HEK293 (cell line): ENCODE results near the gene KCNQ1.

Experiments
- CTCF ChIA-PET: fragments of 350-600 bp; formaldehyde crosslinking; extraction: SDS; loops from one replicate; lab custom pipeline; 2021; ENCODE audit warnings: antibody characterized with exemption; lab: Yijun Ruan, JAX
- POLR2A ChIA-PET: fragments of 300-600 bp; formaldehyde crosslinking; extraction: SDS; loops from one replicate; lab custom pipeline; 2020; ENCODE audit warnings: antibody characterized with exemption, inconsistent platforms; lab: Yijun Ruan, JAX
- H3K27ac ChIP-seq: fragments of 200-500 bp; sonication (Bioruptor generic); 2 replicates; pipeline ENCODE4 v1.5.1; 2014; ENCODE audit warnings: low read depth, low read length, control low read depth, inconsistent platforms; ENCODE audit errors: extremely low read depth
- H3K36me3 ChIP-seq, 2 experiments: fragments of 200-500 bp in 1 of 2; sonication (Bioruptor generic) in 1 of 2; 1 replicate in 1 of 2; 2 replicates in 1 of 2; pipeline ENCODE4 v1.5.1; 2014 to 2017; ENCODE audit warnings: inconsistent platforms in 2 of 2, low read length in 2 of 2; ENCODE audit not compliant: control insufficient read depth in 2 of 2, insufficient read depth in 1 of 2
- H3K4me1 ChIP-seq: fragments of 200-500 bp; sonication (Bioruptor generic); 2 replicates; pipeline ENCODE4 v1.5.1; 2014; ENCODE audit warnings: mild to moderate bottlenecking, low read length, inconsistent platforms; ENCODE audit not compliant: control insufficient read depth, insufficient read depth
- H3K4me3 ChIP-seq: 2 replicates; pipeline ENCODE4 v1.5.1; 2011; ENCODE audit warnings: low read depth, mild to moderate bottlenecking, control low read depth, low read length, moderate library complexity
- H3K9me3 ChIP-seq: fragments of 200-500 bp; sonication (Bioruptor generic); 2 replicates; pipeline ENCODE4 v1.5.1; 2014; ENCODE audit warnings: low read depth, low read length, inconsistent platforms; ENCODE audit not compliant: control insufficient read depth, insufficient read depth
- AEBP2 ChIP-seq: fragments of 450-650 bp; formaldehyde crosslinking; IDR thresholded peaks from 2 replicates; pipeline ENCODE4 v1.5.1; 2016; ENCODE audit warnings: missing biosample characterization, missing genetic modification characterization, borderline replicate concordance
- GLIS2 ChIP-seq: fragments of 450-650 bp; formaldehyde crosslinking; IDR thresholded peaks from 2 replicates; pipeline ENCODE4 v1.5.1; 2016; ENCODE audit warnings: missing biosample characterization, missing genetic modification characterization
- SP2 ChIP-seq: fragments of 450-650 bp; formaldehyde crosslinking; IDR thresholded peaks from 2 replicates; pipeline ENCODE4 v1.5.1; 2016; ENCODE audit warnings: missing biosample characterization, missing genetic modification characterization
- TCF7L2 ChIP-seq: IDR thresholded peaks from 2 replicates; pipeline ENCODE4 v1.6.1; 2011; ENCODE audit warnings: low read depth, mild to moderate bottlenecking, inconsistent platforms, low read length, moderate library complexity, borderline replicate concordance
- YY1 ChIP-seq: fragments of 450-650 bp; formaldehyde crosslinking; IDR thresholded peaks from 2 replicates; pipeline ENCODE4 v1.5.1; 2018; ENCODE audit warnings: missing biosample characterization, missing genetic modification characterization
- ZBTB20 ChIP-seq: fragments of 450-650 bp; formaldehyde crosslinking; IDR thresholded peaks from 2 replicates; pipeline ENCODE4 v1.5.1; 2016; ENCODE audit warnings: missing biosample characterization, missing genetic modification characterization
- ZBTB26 ChIP-seq: fragments of 450-650 bp; formaldehyde crosslinking; optimal IDR thresholded peaks from 2 replicates; pipeline ENCODE3; 2016; ENCODE audit warnings: missing biosample characterization, mild to moderate bottlenecking, missing genetic modification characterization
- ZFP69B ChIP-seq: fragments of 450-650 bp; formaldehyde crosslinking; IDR thresholded peaks from 2 replicates; pipeline ENCODE4 v1.5.1; 2016; ENCODE audit warnings: missing biosample characterization, missing genetic modification characterization
- ZNF146 ChIP-seq: fragments of 450-650 bp; formaldehyde crosslinking; IDR thresholded peaks from 2 replicates; pipeline ENCODE4 v1.5.1; 2016; ENCODE audit warnings: missing biosample characterization, missing genetic modification characterization
- ZNF214 ChIP-seq: fragments of 450-650 bp; formaldehyde crosslinking; IDR thresholded peaks from 2 replicates; pipeline ENCODE4 v1.5.1; 2017; ENCODE audit warnings: missing biosample characterization, mild to moderate bottlenecking, missing genetic modification characterization, borderline replicate concordance
- ZNF239 ChIP-seq: fragments of 450-650 bp; formaldehyde crosslinking; IDR thresholded peaks from 2 replicates; pipeline ENCODE4 v1.5.1; 2016; ENCODE audit warnings: missing biosample characterization, missing genetic modification characterization
- ZNF266 ChIP-seq: fragments of 450-650 bp; formaldehyde crosslinking; IDR thresholded peaks from 2 replicates; pipeline ENCODE4 v1.5.1; 2016; ENCODE audit warnings: missing biosample characterization, missing genetic modification characterization, low read depth
- ZNF274 ChIP-seq, 2 experiments: fragments of 200-500 bp in 1 of 2; fragments of 450-650 bp in 1 of 2; sonication (Bioruptor generic) in 1 of 2; formaldehyde crosslinking in 1 of 2; IDR thresholded peaks; 2 replicates each; pipeline versions ENCODE4 v1.5.1 to v1.6.1; 2014 to 2016; ENCODE audit warnings: borderline replicate concordance in 1 of 2, inconsistent platforms in 1 of 2, low read length in 1 of 2, missing biosample characterization in 1 of 2, missing genetic modification characterization in 1 of 2
- ZNF335 ChIP-seq: fragments of 450-650 bp; formaldehyde crosslinking; conservative IDR thresholded peaks from 2 replicates; pipeline ENCODE4 v1.5.1; 2016; ENCODE audit warnings: missing biosample characterization, missing genetic modification characterization
- ZNF416 ChIP-seq: fragments of 450-650 bp; formaldehyde crosslinking; IDR thresholded peaks from 2 replicates; pipeline ENCODE4 v1.5.1; 2016; ENCODE audit warnings: missing biosample characterization, missing genetic modification characterization
- ZNF449 ChIP-seq: fragments of 450-650 bp; formaldehyde crosslinking; IDR thresholded peaks from 2 replicates; pipeline ENCODE4 v1.5.1; 2017; ENCODE audit warnings: missing biosample characterization, mild to moderate bottlenecking, missing genetic modification characterization, moderate library complexity
- ZNF473 ChIP-seq: fragments of 450-650 bp; formaldehyde crosslinking; IDR thresholded peaks from 2 replicates; pipeline ENCODE4 v1.5.1; 2017; ENCODE audit warnings: missing biosample characterization, missing genetic modification characterization
- ZNF660 ChIP-seq: fragments of 450-650 bp; IDR thresholded peaks from 2 replicates; pipeline ENCODE4 v1.5.1; 2018; ENCODE audit warnings: missing biosample characterization, mild to moderate bottlenecking, missing genetic modification characterization
- ZNF677 ChIP-seq: fragments of 450-650 bp; IDR thresholded peaks from 2 replicates; pipeline ENCODE4 v1.5.0; 2018; ENCODE audit warnings: missing biosample characterization, mild to moderate bottlenecking, missing genetic modification characterization, moderate library complexity
- ZNF777 ChIP-seq: fragments of 450-650 bp; formaldehyde crosslinking; IDR thresholded peaks from 2 replicates; pipeline ENCODE4 v1.5.1; 2017; ENCODE audit warnings: missing biosample characterization, missing genetic modification characterization, borderline replicate concordance
- ZNF843 ChIP-seq: fragments of 450-650 bp; formaldehyde crosslinking; IDR thresholded peaks from 2 replicates; pipeline ENCODE4 v1.5.1; 2016; ENCODE audit warnings: missing biosample characterization, missing genetic modification characterization

The KCNQ1 gene

GRCh38 chr11:2483426-2483825, 38.6 kb downstream of the KCNQ1 start:
- TF ChIP-seq ZNF266 (tag by site-specific recombination) (no peak), ZNF677 (no peak), ZNF777 (no peak), ZNF473 (tag by site-specific recombination) (no peak), ZBTB20 (no peak), ZNF146 (tag by site-specific recombination) (no peak), ZNF660 (tag by site-specific recombination) (no peak)
- H3K4me3 ChIP-seq, result no peak overlapping the region
- ChIA-PET POLR2A (no interaction called here), CTCF (interaction anchor here (0.7 to 1.2 kb wide), 2 partner anchors 21 to 47 kb away, joined by 3 to 4 read pairs; no protein-coding TSS in a partner anchor)
- H3K4me1 ChIP-seq, result no peaks in the 10 kb centered on the region
- H3K27ac ChIP-seq, result no peak overlapping the region
- H3K36me3 ChIP-seq, result no peaks in the 10 kb centered on the region
- H3K9me3 ChIP-seq, result no peaks in the 10 kb centered on the region

- POLR2A ChIA-PET, result no interaction called here
- CTCF ChIA-PET, result interaction anchor here (1.2 kb wide), 1 partner anchor 46 kb away, joined by 3 read pairs; no protein-coding TSS in a partner anchor
Measured at GRCh38 chr11:2484576-2485125, 39.8 kb downstream of the KCNQ1 start.

More at GRCh38 chr11:2484576-2485125, 39.8 kb downstream of the KCNQ1 start:
- Histone ChIP-seq H3K27ac (no peak overlapping the region), H3K36me3 (no peaks in the 10 kb centered on the region), H3K9me3 (no peaks in the 10 kb centered on the region), H3K4me1 (no peaks in the 10 kb centered on the region), H3K4me3 (no peak overlapping the region)
- no peak for TF ChIP-seq SP2 (tag by site-specific recombination)
- no peak for TF ChIP-seq AEBP2 (tag by site-specific recombination)
- no peak for TF ChIP-seq ZNF843 (tag by site-specific recombination)
- TF ChIP-seq YY1, result no peak
- no peak for TF ChIP-seq ZNF416 (tag by site-specific recombination)
- TF ChIP-seq GLIS2, result no peak
- no peak for TF ChIP-seq ZBTB26 (tag by site-specific recombination)
- TF ChIP-seq TCF7L2, result no peak
- TF ChIP-seq ZNF449 (tag by site-specific recombination), result no peak
- no peak for TF ChIP-seq ZFP69B (tag by site-specific recombination)
- no peak for TF ChIP-seq ZNF239 (tag by site-specific recombination)
- no peak for TF ChIP-seq ZNF214 (tag by site-specific recombination)
- TF ChIP-seq ZNF335 (tag by site-specific recombination), result no peak
- no peak for TF ChIP-seq ZNF274 (IDR thresholded peaks at IDR 0.05; ENCODE audit: low read length)
- TF ChIP-seq ZNF274 (tag by site-specific recombination; IDR thresholded peaks at IDR 0.05; ENCODE audit: borderline replicate concordance), result no peak
